Thyroid gland (tissue), 4 donors: ENCODE data around the gene GFOD2. TPM values are rescaled to one million over a fixed set of nuclear protein-coding genes. Genes with fewer than 3 reads are reported as not detected.

Experiments used
- DNase-seq, 2 donors: peaks; one replicate each; pipeline ENCODE4 v3.0.0-alpha.2; 2019
- H3K27ac ChIP-seq, 3 donors: fragments of 200-600 bp; sonication (generic); 1 replicate in 2 of 3; 2 replicates in 1 of 3; pipeline ENCODE4 v1.5.1; 2016 to 2019; ENCODE audit warnings: mild to moderate bottlenecking in 1 of 3, moderate library complexity in 1 of 3
- H3K27me3 ChIP-seq: fragments of 200-600 bp; sonication (generic); one replicate; pipeline ENCODE4 v1.5.1; 2019
- H3K36me3 ChIP-seq, 2 donors: fragments of 200-600 bp; sonication (generic); one replicate each; pipeline ENCODE4 v1.5.1; 2016 to 2019
- H3K4me1 ChIP-seq, 2 donors: fragments of 200-600 bp; sonication (generic); one replicate each; pipeline ENCODE4 v1.5.1; 2017 to 2019
- H3K4me3 ChIP-seq, 3 donors: fragments of 200-600 bp; sonication (generic); replicated peaks in 1 of 3; 1 replicate in 2 of 3; 2 replicates in 1 of 3; pipeline ENCODE4 v1.5.1; 2016; ENCODE audit warnings: mild to moderate bottlenecking in 1 of 3
- H3K9me3 ChIP-seq: fragments of 200-600 bp; sonication (generic); one replicate; pipeline ENCODE4 v1.5.1; 2017
- CTCF ChIP-seq, 6 experiments: fragments of 200-600 bp in 3 of 6; fragments of 450-650 bp in 3 of 6; sonication (generic) in 3 of 6; IDR thresholded peaks; one replicate each; pipeline ENCODE4 v1.5.1; 2016 to 2019; ENCODE audit warnings: antibody characterized with exemption in 6 of 6, mild to moderate bottlenecking in 2 of 6, inconsistent platforms in 1 of 6, moderate library complexity in 1 of 6
- POLR2A ChIP-seq, 2 donors: fragments of 450-650 bp; IDR thresholded peaks; one replicate each; pipeline ENCODE4 v1.6.1; 2017; ENCODE audit warnings: antibody characterized with exemption in 2 of 2, mild to moderate bottlenecking in 2 of 2, moderate library complexity in 1 of 2
- WGBS, 2 donors: methylation state at CpG; one replicate each; pipeline ENCODE4 v1.1.5; 2017; 5-methylcytosine and 5-hydroxymethylcytosine counted together
- intact Hi-C: fragments of 100-400 bp; cut with DNase I; formaldehyde crosslinking; loops from one replicate; pipeline ENCODE4 v1.15.1; 2023
- total RNA-seq, 4 donors: library from RNA; depleted of rRNA; stranded (reverse); fragments of >200 nt; gene quantifications; one replicate each; pipeline ENCODE4 v1.2.3, GENCODE V29; 2016

GFOD2 gene
- total RNA-seq, 4 donors from 2014 or later, result 10.9 to 27.5 (median 23.7) TPM

- Histone ChIP-seq H3K27me3 (peaks cover 6% of the 10 kb centered on the region), H3K27ac (no peak overlapping the region), H3K9me3 (no peaks in the 10 kb centered on the region), H3K4me3 (peak overlapping the region in 1 of 3 donors; percentile 83), H3K36me3 (no peaks in the 10 kb centered on the region), H3K4me1 (peaks cover 14 to 16% of the 10 kb centered on the region in 2 donors)
- 54 to 73% methylated on average over 9 to 17 of the region's 21 CpGs for WGBS, 2 donors
- intact Hi-C loops, result no loop called here
- no peak for TF ChIP-seq CTCF (IDR thresholded peaks at IDR 0.05)
- no peak for DNase-seq
Measured at GRCh38 chr16:67658849-67659674, 60.1 kb downstream of the GFOD2 start.

GRCh38 chr16:67657751-67658518, 61.2 kb downstream of the GFOD2 start:
- intact Hi-C loops, result no loop called here
- peaks cover 21 to 26% of the 10 kb centered on the region in 2 donors for H3K4me1 ChIP-seq
- no peak overlapping the region for H3K4me3 ChIP-seq
- TF ChIP-seq POLR2A (IDR thresholded peaks at IDR 0.05) (no peak), CTCF (IDR thresholded peaks at IDR 0.05) (no peak)
- WGBS, 2 donors, result 91 to 96% methylated on average over 8 to 14 of the region's 18 CpGs
- H3K27ac ChIP-seq, result no peak overlapping the region
- H3K36me3 ChIP-seq, result no peaks in the 10 kb centered on the region
- peaks cover 15% of the 10 kb centered on the region for H3K27me3 ChIP-seq
- DNase-seq, result no peak
- no peaks in the 10 kb centered on the region for H3K9me3 ChIP-seq

GRCh38 chr16:67657017-67657608, 62.0 kb downstream of the GFOD2 start:
- Histone ChIP-seq H3K4me1 (peaks cover 21 to 29% of the 10 kb centered on the region in 2 donors), H3K4me3 (no peak overlapping the region), H3K27ac (no peak overlapping the region), H3K27me3 (peaks cover 15% of the 10 kb centered on the region), H3K36me3 (no peaks in the 10 kb centered on the region), H3K9me3 (no peaks in the 10 kb centered on the region)
- intact Hi-C loops, result no loop called here
- DNase-seq, result no peak
- TF ChIP-seq POLR2A (IDR thresholded peaks at IDR 0.05) (no peak), CTCF (IDR thresholded peaks at IDR 0.05) (no peak)
- WGBS, 2 donors, result 93 to 97% methylated on average over 11 to 16 of the region's 16 CpGs

- intact Hi-C loops, result no loop called here
- WGBS, 2 donors, result 82 to 100% methylated on average over 1 to 7 of the region's 9 CpGs
- Histone ChIP-seq H3K9me3 (no peaks in the 10 kb centered on the region), H3K27me3 (peaks cover 15% of the 10 kb centered on the region), H3K36me3 (no peaks in the 10 kb centered on the region), H3K4me1 (peaks cover 20 to 27% of the 10 kb centered on the region in 2 donors), H3K4me3 (no peak overlapping the region), H3K27ac (no peak overlapping the region)
- no peak for DNase-seq
- no peak for TF ChIP-seq CTCF (IDR thresholded peaks at IDR 0.05)
- no peak for TF ChIP-seq POLR2A (IDR thresholded peaks at IDR 0.05)
Measured at GRCh38 chr16:67656344-67657016, 62.6 kb downstream of the GFOD2 start.
